Mesenchymal stem cell (in vitro differentiated cells and primary cell): Measurements from ENCODE around the gene DHRSX.

Experiments used
- DNase-seq: peaks from one replicate; pipeline ENCODE4 v3.0.0-alpha.2; 2013
- H2AFZ ChIP-seq: one replicate; pipeline ENCODE4 v1.6.1; 2013; ENCODE audit warnings: low read depth, mild to moderate bottlenecking, control low read depth, inconsistent platforms, low read length, moderate library complexity
- H2AK5ac ChIP-seq: 2 replicates; pipeline ENCODE4 v1.6.1; 2013; ENCODE audit warnings: low read length, moderate library complexity, mild to moderate bottlenecking, inconsistent platforms; ENCODE audit not compliant: severe bottlenecking
- H2BK120ac ChIP-seq: one replicate; pipeline ENCODE4 v1.6.1; 2013; ENCODE audit warnings: low read depth, mild to moderate bottlenecking, inconsistent platforms, low read length, moderate library complexity
- H2BK12ac ChIP-seq, 2 experiments: one replicate each; pipeline ENCODE4 v1.6.1; 2013; ENCODE audit warnings: inconsistent platforms in 2 of 2, low read length in 2 of 2, mild to moderate bottlenecking in 2 of 2, moderate library complexity in 2 of 2, control low read depth in 1 of 2
- H2BK15ac ChIP-seq: one replicate; pipeline ENCODE4 v1.6.1; 2013; ENCODE audit warnings: mild to moderate bottlenecking, low read depth, inconsistent platforms; ENCODE audit not compliant: poor library complexity, severe bottlenecking
- H2BK5ac ChIP-seq: 2 replicates; pipeline ENCODE4 v1.6.1; 2013; ENCODE audit warnings: low read depth, mild to moderate bottlenecking, low read length, control low read depth, inconsistent platforms; ENCODE audit not compliant: poor library complexity, severe bottlenecking
- H3K14ac ChIP-seq, 2 experiments: one replicate each; pipeline ENCODE4 v1.6.1; 2013; ENCODE audit warnings: inconsistent platforms in 2 of 2, low read length in 2 of 2, control low read depth in 1 of 2, mild to moderate bottlenecking in 1 of 2, moderate library complexity in 1 of 2
- H3K18ac ChIP-seq, 2 experiments: one replicate each; pipeline ENCODE4 v1.6.1; 2013; ENCODE audit warnings: inconsistent platforms in 2 of 2, low read length in 2 of 2, control low read depth in 1 of 2, low read depth in 1 of 2, mild to moderate bottlenecking in 1 of 2
- H3K23ac ChIP-seq, 2 experiments: one replicate each; pipeline ENCODE4 v1.6.1; 2013; ENCODE audit warnings: inconsistent platforms in 2 of 2, low read length in 2 of 2, mild to moderate bottlenecking in 2 of 2, moderate library complexity in 2 of 2, control low read depth in 1 of 2
- H3K27ac ChIP-seq: 2 replicates; pipeline ENCODE4 v1.5.1; 2013; ENCODE audit warnings: mild to moderate bottlenecking, moderate library complexity, low read length, control low read depth, inconsistent platforms; ENCODE audit not compliant: poor library complexity, severe bottlenecking
- H3K27me3 ChIP-seq, 2 experiments: 2 replicates each; pipeline versions ENCODE4 v1.6.1 to v1.7.0; 2013; ENCODE audit warnings: low read length in 2 of 2, mild to moderate bottlenecking in 2 of 2, moderate library complexity in 2 of 2, control low read depth in 1 of 2, inconsistent platforms in 1 of 2; ENCODE audit not compliant: control insufficient read depth in 1 of 2, insufficient read depth in 1 of 2
- H3K36me3 ChIP-seq, 2 experiments: 2 replicates each; pipeline versions ENCODE4 v1.6.1 to v1.7.0; 2013; ENCODE audit warnings: low read length in 2 of 2, control low read depth in 1 of 2, inconsistent platforms in 1 of 2, low read depth in 1 of 2, mild to moderate bottlenecking in 1 of 2; ENCODE audit not compliant: insufficient read depth in 2 of 2, control insufficient read depth in 1 of 2
- H3K4ac ChIP-seq, 2 experiments: one replicate each; pipeline ENCODE4 v1.6.1; 2013; ENCODE audit warnings: inconsistent platforms in 2 of 2, low read length in 2 of 2, mild to moderate bottlenecking in 2 of 2, moderate library complexity in 2 of 2, control low read depth in 1 of 2, low read depth in 1 of 2
- H3K4me1 ChIP-seq: 2 replicates; pipeline ENCODE4 v1.6.1; 2013; ENCODE audit warnings: low read depth, low read length, control low read depth; ENCODE audit not compliant: control insufficient read depth, insufficient read depth
- H3K4me2 ChIP-seq: 2 replicates; pipeline ENCODE4 v1.6.1; 2013; ENCODE audit warnings: low read length, mild to moderate bottlenecking, inconsistent platforms; ENCODE audit not compliant: poor library complexity, severe bottlenecking
- H3K4me3 ChIP-seq, 2 experiments: 2 replicates each; pipeline versions ENCODE4 v1.5.1 to v1.7.0; 2013; ENCODE audit warnings: low read length in 2 of 2, mild to moderate bottlenecking in 2 of 2, control low read depth in 1 of 2, low read depth in 1 of 2; ENCODE audit not compliant: insufficient read depth in 1 of 2
- H3K79me1 ChIP-seq: replicated peaks from 2 replicates; pipeline ENCODE4 v1.6.1; 2013; ENCODE audit warnings: mild to moderate bottlenecking, control low read depth, low read length, inconsistent platforms; ENCODE audit not compliant: poor library complexity, severe bottlenecking
- H3K9ac ChIP-seq: 2 replicates; pipeline ENCODE4 v1.7.0; 2013; ENCODE audit warnings: mild to moderate bottlenecking, low read length, moderate library complexity
- H3K9me3 ChIP-seq: 2 replicates; pipeline ENCODE4 v1.7.0; 2013; ENCODE audit warnings: mild to moderate bottlenecking, low read length; ENCODE audit not compliant: control insufficient read depth
- H4K8ac ChIP-seq: one replicate; pipeline ENCODE4 v1.6.1; 2013; ENCODE audit warnings: inconsistent platforms, mild to moderate bottlenecking, low read length, moderate library complexity
- H4K91ac ChIP-seq: one replicate; pipeline ENCODE4 v1.6.1; 2013; ENCODE audit warnings: mild to moderate bottlenecking, low read length, inconsistent platforms
- WGBS: methylation state at CpG from one replicate; pipeline ENCODE4 v1.1.7; 2013; ENCODE audit warnings: mixed read lengths; 5-methylcytosine and 5-hydroxymethylcytosine counted together

Gene DHRSX

GRCh38 chrX:2541603-2542002 lies 40.8 kb upstream of the DHRSX start:
- H2BK12ac ChIP-seq = no peak overlapping the region

GRCh38 chrX:2540426-2540947 lies 39.7 kb upstream of the DHRSX start:
- Histone ChIP-seq H2BK15ac (no peak overlapping the region), H3K36me3 (no peaks in the 10 kb centered on the region), H3K79me1 (no peaks in the 10 kb centered on the region), H2BK12ac (no peak overlapping the region), H3K23ac (no peak overlapping the region), H2BK5ac (no peak overlapping the region), H2AK5ac (no peak overlapping the region), H2BK120ac (no peak overlapping the region), H3K9me3 (peaks cover 9% of the 10 kb centered on the region), H3K4me3 (no peak overlapping the region), H3K9ac (no peak overlapping the region), H3K18ac (no peak overlapping the region), H2AFZ (no peak overlapping the region), H3K4ac (no peak overlapping the region), H3K27ac (no peak overlapping the region), H4K91ac (no peak overlapping the region), H3K14ac (no peak overlapping the region), H3K27me3 (peaks cover 4 to 52% of the 10 kb centered on the region in 2 experiments), H3K4me1 (peaks cover 1% of the 10 kb centered on the region), H4K8ac (no peak overlapping the region), H3K4me2 (no peak overlapping the region)
- WGBS = 89% methylated on average over 12 of the region's 12 CpGs
- no peak for DNase-seq

More at GRCh38 chrX:2541603-2542002, 40.8 kb upstream of the DHRSX start:
- Histone ChIP-seq H3K9ac (no peak overlapping the region), H2BK120ac (no peak overlapping the region), H2BK15ac (no peak overlapping the region), H3K4me3 (no peak overlapping the region), H4K8ac (no peak overlapping the region), H3K79me1 (no peaks in the 10 kb centered on the region), H3K4ac (no peak overlapping the region), H3K14ac (no peak overlapping the region), H3K23ac (no peak overlapping the region), H2AFZ (no peak overlapping the region), H3K4me2 (no peak overlapping the region), H2BK5ac (no peak overlapping the region), H3K27ac (no peak overlapping the region), H3K18ac (no peak overlapping the region), H2AK5ac (no peak overlapping the region), H3K9me3 (peaks cover 13% of the 10 kb centered on the region), H3K4me1 (peaks cover 1% of the 10 kb centered on the region), H3K36me3 (no peaks in the 10 kb centered on the region), H4K91ac (no peak overlapping the region), H3K27me3 (peaks cover 7 to 55% of the 10 kb centered on the region in 2 experiments)
- WGBS = 90% methylated on average over 5 of the region's 8 CpGs
- no peak for DNase-seq

- Histone ChIP-seq H3K9ac (no peak overlapping the region), H3K36me3 (no peaks in the 10 kb centered on the region), H2BK5ac (no peak overlapping the region), H3K4me1 (peaks cover 1% of the 10 kb centered on the region), H2AK5ac (no peak overlapping the region), H2BK120ac (no peak overlapping the region), H4K8ac (no peak overlapping the region), H3K27ac (no peak overlapping the region), H3K23ac (no peak overlapping the region), H2BK15ac (no peak overlapping the region), H4K91ac (no peak overlapping the region), H3K14ac (no peak overlapping the region), H3K79me1 (no peaks in the 10 kb centered on the region), H3K4me2 (no peak overlapping the region), H3K27me3 (peaks cover 4 to 44% of the 10 kb centered on the region in 2 experiments), H2BK12ac (no peak overlapping the region), H3K4me3 (no peak overlapping the region), H3K9me3 (peaks cover 6% of the 10 kb centered on the region), H3K18ac (no peak overlapping the region), H3K4ac (no peak overlapping the region), H2AFZ (no peak overlapping the region)
- no peak for DNase-seq
- 100% methylated on average over 1 of the region's 3 CpGs for WGBS
Observed at GRCh38 chrX:2539586-2539985, 38.8 kb upstream of the DHRSX start.

GRCh38 chrX:2538031-2538757 lies 37.4 kb upstream of the DHRSX start:
- 85% methylated on average over 15 of the region's 15 CpGs for whole genome bisulfite sequencing
- Histone ChIP-seq H3K14ac (no peak overlapping the region), H2BK12ac (no peak overlapping the region)

More at GRCh38 chrX:2538031-2538757, 37.4 kb upstream of the DHRSX start:
- Histone ChIP-seq H3K79me1 (no peaks in the 10 kb centered on the region), H3K27me3 (peaks cover 4 to 33% of the 10 kb centered on the region in 2 experiments), H2AK5ac (no peak overlapping the region), H3K4me3 (no peak overlapping the region), H3K4me2 (no peak overlapping the region), H4K91ac (no peak overlapping the region), H3K4me1 (peaks cover 1% of the 10 kb centered on the region), H2BK5ac (no peak overlapping the region), H3K36me3 (no peaks in the 10 kb centered on the region), H2AFZ (no peak overlapping the region), H3K9ac (no peak overlapping the region), H3K9me3 (no peaks in the 10 kb centered on the region), H3K23ac (no peak overlapping the region), H2BK15ac (no peak overlapping the region), H2BK120ac (no peak overlapping the region), H3K18ac (no peak overlapping the region), H3K4ac (no peak overlapping the region), H4K8ac (no peak overlapping the region), H3K27ac (no peak overlapping the region)
- DNase-seq = no peak
